HepG2 (cell line): Measurements from ENCODE around the gene ANAPC2. TPM values are rescaled to one million over a fixed set of nuclear protein-coding genes. Genes with fewer than 3 reads are reported as not detected.

ENCODE experiments used
- CBX2 ChIP-seq, 2 experiments: fragments of 200-600 bp in 1 of 2; sonication (generic); formaldehyde crosslinking in 1 of 2; IDR thresholded peaks; 2 replicates each; pipeline versions ENCODE4 v1.7.0 to v1.8.1; 2018 to 2022; ENCODE audit warnings: low read depth in 2 of 2, low read length in 1 of 2, mild to moderate bottlenecking in 1 of 2, missing genetic modification reagents in 1 of 2
- HMG20A ChIP-seq: IDR thresholded peaks from 2 replicates; pipeline ENCODE4 v1.6.1; 2016; ENCODE audit warnings: borderline replicate concordance
- HMGA1 ChIP-seq: sonication (generic); formaldehyde crosslinking; conservative IDR thresholded peaks from 2 replicates; pipeline ENCODE4 v1.4.0; 2020; ENCODE audit warnings: missing genetic modification reagents
- HNRNPUL1 ChIP-seq: fragments of 200-400 bp; formaldehyde crosslinking; IDR thresholded peaks from 2 replicates; pipeline ENCODE4 v1.6.1; 2017; ENCODE audit warnings: low read depth, mild to moderate bottlenecking, low read length, moderate library complexity
- IKZF4 ChIP-seq: sonication (generic); formaldehyde crosslinking; IDR thresholded peaks from 2 replicates; pipeline ENCODE4 v1.5.1; 2020; ENCODE audit warnings: borderline replicate concordance, mild to moderate bottlenecking, low read depth, missing genetic modification reagents; ENCODE audit errors: not compliant biosample characterization
- NAIF1 ChIP-seq: sonication (generic); formaldehyde crosslinking; IDR thresholded peaks from 2 replicates; pipeline ENCODE4 v1.5.0; 2020; ENCODE audit warnings: mild to moderate bottlenecking, missing genetic modification reagents, borderline replicate concordance
- NFATC3 ChIP-seq: sonication (generic); formaldehyde crosslinking; IDR thresholded peaks from 2 replicates; pipeline ENCODE4 v1.5.1; 2020; ENCODE audit warnings: mild to moderate bottlenecking, missing genetic modification reagents
- NR2F6 ChIP-seq, 2 experiments: IDR thresholded peaks; 2 replicates each; pipeline ENCODE4 v1.6.1; 2016; ENCODE audit warnings: antibody characterized with exemption in 1 of 2, mild to moderate bottlenecking in 1 of 2
- PAX8 ChIP-seq: sonication (generic); formaldehyde crosslinking; IDR thresholded peaks from 2 replicates; pipeline ENCODE4 v1.8.0; 2022; ENCODE audit warnings: mild to moderate bottlenecking, missing genetic modification reagents, borderline replicate concordance
- RAD21 ChIP-seq: fragments of 450-650 bp; formaldehyde crosslinking; IDR thresholded peaks from 2 replicates; pipeline ENCODE4 v1.5.0; 2020; ENCODE audit warnings: mild to moderate bottlenecking
- REXO4 ChIP-seq: sonication (generic); formaldehyde crosslinking; IDR thresholded peaks from 2 replicates; pipeline ENCODE4 v1.8.0; 2022; ENCODE audit warnings: missing genetic modification reagents, mild to moderate bottlenecking, borderline replicate concordance
- RXRB ChIP-seq: IDR thresholded peaks from 2 replicates; pipeline ENCODE4 v1.6.1; 2016; ENCODE audit warnings: borderline replicate concordance, missing genetic modification reagents, missing compliant biosample characterization
- SRSF1 ChIP-seq: fragments of 200-400 bp; formaldehyde crosslinking; optimal IDR thresholded peaks from 2 replicates; pipeline ENCODE3; 2017; ENCODE audit warnings: mild to moderate bottlenecking, low read depth, low read length, moderate library complexity
- TCF12 ChIP-seq, 2 experiments: fragments of 450-650 bp in 1 of 2; sonication (generic) in 1 of 2; formaldehyde crosslinking in 1 of 2; IDR thresholded peaks; 2 replicates each; pipeline versions ENCODE4 v1.6.1 to v1.8.0; 2017 to 2022; ENCODE audit warnings: antibody characterized with exemption in 1 of 2, mild to moderate bottlenecking in 1 of 2, missing genetic modification reagents in 1 of 2, moderate library complexity in 1 of 2
- TCF7L2 ChIP-seq: IDR thresholded peaks from 2 replicates; pipeline ENCODE4 v1.6.1; 2011; ENCODE audit warnings: mild to moderate bottlenecking, low read depth, low read length, moderate library complexity
- ZNF563 ChIP-seq: sonication (generic); formaldehyde crosslinking; IDR thresholded peaks from 2 replicates; pipeline ENCODE4 v1.8.0; 2022; ENCODE audit warnings: mild to moderate bottlenecking, moderate library complexity, missing genetic modification reagents
- ZNF577 ChIP-seq: sonication (generic); formaldehyde crosslinking; IDR thresholded peaks from 2 replicates; pipeline ENCODE4 v1.4.0; 2020; ENCODE audit warnings: mild to moderate bottlenecking, low read depth, missing genetic modification reagents, borderline replicate concordance
- ZNF589 ChIP-seq: sonication (generic); formaldehyde crosslinking; conservative IDR thresholded peaks from 2 replicates; pipeline ENCODE4 v1.8.0; 2022; ENCODE audit warnings: mild to moderate bottlenecking, moderate library complexity, missing genetic modification reagents
- ZNF792 ChIP-seq: IDR thresholded peaks from 2 replicates; pipeline ENCODE4 v1.6.1; 2016
- ZZZ3 ChIP-seq: sonication (generic); formaldehyde crosslinking; IDR thresholded peaks from 2 replicates; pipeline ENCODE4 v1.4.0; 2020; ENCODE audit warnings: missing genetic modification reagents, mild to moderate bottlenecking, borderline replicate concordance
- polyA plus RNA-seq, 8 experiments: library from polyadenylated mRNA; depleted of rRNA in 3 of 8; stranded (reverse) in 7 of 8; unstranded in 1 of 8; fragments of >200 nt; fragmentation: Illumina TruSeq in 4 of 8; extraction: Trizol in 4 of 8; gene quantifications; 2 replicates each; pipeline versions ENCODE4 v1.2.1 to v1.2.3, GENCODE V29; 2011 to 2016; ENCODE audit warnings: low read depth in 4 of 8, missing spikeins in 1 of 8, mixed read lengths in 1 of 8; ENCODE audit not compliant: insufficient read depth in 1 of 8
- total RNA-seq, 5 experiments: library from RNA; depleted of rRNA; stranded (reverse); fragments of >200 nt; fragmentation: Illumina TruSeq; extraction: Trizol; gene quantifications; 2 replicates each; pipeline ENCODE4 v1.2.3, GENCODE V29; 2016; ENCODE audit warnings: low read depth in 1 of 5
- TF ChIP-seq, protein P1 (sequence below): sonication (generic); formaldehyde crosslinking; conservative IDR thresholded peaks from 2 replicates; pipeline ENCODE4 v1.5.0; 2020; ENCODE audit warnings: missing genetic modification reagents
- TF ChIP-seq, protein P2 (sequence below): sonication (generic); formaldehyde crosslinking; IDR thresholded peaks from 2 replicates; pipeline ENCODE4 v1.5.1; 2020; ENCODE audit warnings: mild to moderate bottlenecking, missing genetic modification reagents, moderate library complexity

Gene ANAPC2
- total and polyA plus RNA-seq, 2 of the 13 experiments (the other 11 are each of a cell fraction or from before 2014, with no cell fraction given) = 12.3 to 15.4 TPM

DNA sequence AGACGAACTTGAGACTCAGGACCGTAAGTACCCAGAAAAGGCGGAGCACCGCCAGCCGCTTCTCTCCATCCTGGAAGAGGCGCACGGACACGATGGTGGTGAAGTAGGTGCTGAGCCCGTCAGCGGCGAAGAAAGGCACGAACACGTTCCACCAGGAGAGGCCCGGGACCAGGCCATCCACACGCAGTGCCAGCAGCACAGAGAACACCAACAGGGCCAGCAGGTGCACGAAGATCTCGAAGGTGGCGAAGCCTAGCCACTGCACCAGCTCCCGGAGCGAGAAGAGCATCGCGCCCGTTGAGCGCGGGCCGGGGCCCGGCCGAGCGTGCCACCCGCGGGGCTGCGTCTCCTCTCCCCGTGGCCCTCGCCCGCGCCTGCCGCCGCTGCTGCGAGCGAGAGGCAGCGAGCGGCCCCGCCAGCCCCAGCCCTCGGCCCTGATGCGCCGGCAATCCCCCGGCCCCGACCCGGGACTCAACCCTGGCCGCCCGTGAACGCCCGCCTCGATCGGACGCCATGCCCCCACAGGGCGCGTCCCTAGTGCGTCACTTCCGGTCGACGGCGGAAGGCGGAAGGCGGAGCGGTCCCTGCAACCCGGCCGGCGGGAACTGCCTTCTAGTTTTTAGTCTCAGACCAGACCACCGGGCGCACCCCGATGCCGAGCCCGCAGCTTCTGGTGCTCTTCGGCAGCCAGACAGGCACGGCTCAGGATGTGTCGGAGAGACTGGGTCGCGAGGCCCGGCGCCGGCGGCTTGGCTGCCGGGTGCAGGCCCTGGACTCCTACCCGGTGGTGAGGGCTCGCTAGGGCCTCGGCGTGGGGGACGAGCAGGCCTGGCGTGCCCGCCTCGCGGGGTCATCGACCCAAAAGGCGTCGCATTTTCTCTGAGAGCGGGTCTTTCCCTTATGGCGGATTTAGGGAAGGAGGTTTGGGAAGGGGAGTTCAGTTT, 17.0 kb upstream of the ANAPC2 start, which contains the start of the genes NDOR1 and TMEM203 (continued):
- TF ChIP-seq RAD21 (CRISPR knock-in tag) = 0 out of 2 replicates have a peak, but pooled peaks have one; percentile 24
- TF ChIP-seq HMG20A = no peak
- no peak for TF ChIP-seq HMGA1 (CRISPR knock-in tag)
- TF ChIP-seq PAX8 (CRISPR knock-in tag) = peak; percentile 31; the same call in 1 of the 2 replicates
- no peak for TF ChIP-seq ZNF577
- peak; percentile 63 for TF ChIP-seq ZNF563 (CRISPR knock-in tag)
- TF ChIP-seq ZNF792 (CRISPR knock-in tag) = no peak
- no peak for TF ChIP-seq NAIF1 (CRISPR knock-in tag)
- peak; percentile 19; the same call in 1 of the 2 replicates for TF ChIP-seq RXRB (CRISPR knock-in tag)
- TF ChIP-seq ZZZ3 (CRISPR knock-in tag) = peak; percentile 68; the same call in 1 of the 2 replicates
- TF ChIP-seq, protein P1, sequence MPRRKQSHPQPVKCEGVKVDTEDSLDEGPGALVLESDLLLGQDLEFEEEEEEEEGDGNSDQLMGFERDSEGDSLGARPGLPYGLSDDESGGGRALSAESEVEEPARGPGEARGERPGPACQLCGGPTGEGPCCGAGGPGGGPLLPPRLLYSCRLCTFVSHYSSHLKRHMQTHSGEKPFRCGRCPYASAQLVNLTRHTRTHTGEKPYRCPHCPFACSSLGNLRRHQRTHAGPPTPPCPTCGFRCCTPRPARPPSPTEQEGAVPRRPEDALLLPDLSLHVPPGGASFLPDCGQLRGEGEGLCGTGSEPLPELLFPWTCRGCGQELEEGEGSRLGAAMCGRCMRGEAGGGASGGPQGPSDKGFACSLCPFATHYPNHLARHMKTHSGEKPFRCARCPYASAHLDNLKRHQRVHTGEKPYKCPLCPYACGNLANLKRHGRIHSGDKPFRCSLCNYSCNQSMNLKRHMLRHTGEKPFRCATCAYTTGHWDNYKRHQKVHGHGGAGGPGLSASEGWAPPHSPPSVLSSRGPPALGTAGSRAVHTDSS = no peak; the same call in 1 of the 2 replicates
- no peak for TF ChIP-seq CBX2 (IDR thresholded peaks at IDR 0.05; ENCODE audit: low read depth, low read length)
- no peak for TF ChIP-seq CBX2 (CRISPR knock-in tag; IDR thresholded peaks at IDR 0.05; ENCODE audit: low read depth)
- TF ChIP-seq HNRNPUL1 = no peak
- no peak for TF ChIP-seq NFATC3 (CRISPR knock-in tag)
- peak; percentile 44 for TF ChIP-seq IKZF4 (CRISPR knock-in tag)
- TF ChIP-seq ZNF589 (CRISPR knock-in tag) = 0 out of 2 replicates have a peak, but pooled peaks have one; percentile 68
- TF ChIP-seq REXO4 (CRISPR knock-in tag) = no peak
- TF ChIP-seq SRSF1 = no peak
- TF ChIP-seq TCF12 (IDR thresholded peaks at IDR 0.05) = no peak
- TF ChIP-seq TCF12 (CRISPR knock-in tag; IDR thresholded peaks at IDR 0.05) = 0 out of 2 replicates have a peak, but pooled peaks have one; percentile 28
- no peak for TF ChIP-seq TCF7L2
- TF ChIP-seq NR2F6 (IDR thresholded peaks at IDR 0.05) = no peak
- TF ChIP-seq NR2F6 (CRISPR knock-in tag; IDR thresholded peaks at IDR 0.05) = 0 out of 2 replicates have a peak, but pooled peaks have one; percentile 38
- TF ChIP-seq, protein P2, sequence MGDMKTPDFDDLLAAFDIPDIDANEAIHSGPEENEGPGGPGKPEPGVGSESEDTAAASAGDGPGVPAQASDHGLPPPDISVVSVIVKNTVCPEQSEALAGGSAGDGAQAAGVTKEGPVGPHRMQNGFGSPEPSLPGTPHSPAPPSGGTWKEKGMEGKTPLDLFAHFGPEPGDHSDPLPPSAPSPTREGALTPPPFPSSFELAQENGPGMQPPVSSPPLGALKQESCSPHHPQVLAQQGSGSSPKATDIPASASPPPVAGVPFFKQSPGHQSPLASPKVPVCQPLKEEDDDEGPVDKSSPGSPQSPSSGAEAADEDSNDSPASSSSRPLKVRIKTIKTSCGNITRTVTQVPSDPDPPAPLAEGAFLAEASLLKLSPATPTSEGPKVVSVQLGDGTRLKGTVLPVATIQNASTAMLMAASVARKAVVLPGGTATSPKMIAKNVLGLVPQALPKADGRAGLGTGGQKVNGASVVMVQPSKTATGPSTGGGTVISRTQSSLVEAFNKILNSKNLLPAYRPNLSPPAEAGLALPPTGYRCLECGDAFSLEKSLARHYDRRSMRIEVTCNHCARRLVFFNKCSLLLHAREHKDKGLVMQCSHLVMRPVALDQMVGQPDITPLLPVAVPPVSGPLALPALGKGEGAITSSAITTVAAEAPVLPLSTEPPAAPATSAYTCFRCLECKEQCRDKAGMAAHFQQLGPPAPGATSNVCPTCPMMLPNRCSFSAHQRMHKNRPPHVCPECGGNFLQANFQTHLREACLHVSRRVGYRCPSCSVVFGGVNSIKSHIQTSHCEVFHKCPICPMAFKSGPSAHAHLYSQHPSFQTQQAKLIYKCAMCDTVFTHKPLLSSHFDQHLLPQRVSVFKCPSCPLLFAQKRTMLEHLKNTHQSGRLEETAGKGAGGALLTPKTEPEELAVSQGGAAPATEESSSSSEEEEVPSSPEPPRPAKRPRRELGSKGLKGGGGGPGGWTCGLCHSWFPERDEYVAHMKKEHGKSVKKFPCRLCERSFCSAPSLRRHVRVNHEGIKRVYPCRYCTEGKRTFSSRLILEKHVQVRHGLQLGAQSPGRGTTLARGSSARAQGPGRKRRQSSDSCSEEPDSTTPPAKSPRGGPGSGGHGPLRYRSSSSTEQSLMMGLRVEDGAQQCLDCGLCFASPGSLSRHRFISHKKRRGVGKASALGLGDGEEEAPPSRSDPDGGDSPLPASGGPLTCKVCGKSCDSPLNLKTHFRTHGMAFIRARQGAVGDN (CRISPR knock-in tag) = peak; percentile 77
